Measurements from ENCODE around the gene NUP210. TPM values are rescaled to one million over a fixed set of nuclear protein-coding genes. Genes with fewer than 3 reads are reported as not detected.

The NUP210 gene
- total and polyA plus RNA-seq, 7 donors = under 0.01 to 26.4 (median 2.1) TPM

- TF ChIP-seq CTCF (IDR thresholded peaks at IDR 0.05) = no peak
- no peak for TF ChIP-seq POLR2AphosphoS5 (IDR thresholded peaks at IDR 0.05)
- no peak for TF ChIP-seq EP300 (IDR thresholded peaks at IDR 0.05)
- no peak for TF ChIP-seq POLR2A (IDR thresholded peaks at IDR 0.05)
- Histone ChIP-seq H3K36me3 (no peaks in the 10 kb centered on the region), H3K4me3 (no peak overlapping the region), H3K27ac (no peak overlapping the region), H3K4me1 (no peaks in the 10 kb centered on the region), H3K27me3 (peaks cover 0 to 8% (median 0%) of the 10 kb centered on the region in 3 donors), H3K9me3 (no peaks in the 10 kb centered on the region)
- DNase-seq = no peak
- WGBS, 2 donors = 82% methylated on average over 9 of the region's 9 CpGs
- intact Hi-C loops (cut with DNase I) = no loop called here
Observed at GRCh38 chr3:13459605-13460340, 39.7 kb upstream of the NUP210 start.

GRCh38 chr3:13457593-13457992 is 37.5 kb upstream of the NUP210 start:
- H3K9me3 ChIP-seq = no peaks in the 10 kb centered on the region
- no peak for TF ChIP-seq CTCF (IDR thresholded peaks at IDR 0.05)
- TF ChIP-seq POLR2AphosphoS5 (IDR thresholded peaks at IDR 0.05) = no peak
- TF ChIP-seq EP300 (IDR thresholded peaks at IDR 0.05) = no peak
- no peak for TF ChIP-seq POLR2A (IDR thresholded peaks at IDR 0.05)
- 73 to 80% methylated on average over 4 of the region's 4 CpGs for WGBS, 2 donors
- no peaks in the 10 kb centered on the region for H3K36me3 ChIP-seq
- intact Hi-C loops (cut with DNase I) = no loop called here
- no peak overlapping the region for H3K4me3 ChIP-seq
- peaks cover 0 to 5% (median 0%) of the 10 kb centered on the region in 3 donors for H3K27me3 ChIP-seq
- H3K27ac ChIP-seq = no peak overlapping the region
- H3K4me1 ChIP-seq = peaks cover 0 to under 1% (median under 1%) of the 10 kb centered on the region in 4 donors
- no peak for DNase-seq

GRCh38 chr3:13455644-13456043 is 35.5 kb upstream of the NUP210 start:
- no peak for TF ChIP-seq EP300 (IDR thresholded peaks at IDR 0.05)
- no peak for TF ChIP-seq CTCF (IDR thresholded peaks at IDR 0.05)
- no peak for TF ChIP-seq POLR2AphosphoS5 (IDR thresholded peaks at IDR 0.05)
- no peak for TF ChIP-seq POLR2A (IDR thresholded peaks at IDR 0.05)
- no peak overlapping the region for H3K27ac ChIP-seq
- peaks cover 0 to 3% (median 0%) of the 10 kb centered on the region in 3 donors for H3K27me3 ChIP-seq
- WGBS, 2 donors = 89% methylated on average over 6 of the region's 6 CpGs
- H3K4me3 ChIP-seq = no peak overlapping the region
- DNase-seq = no peak
- no peaks in the 10 kb centered on the region for H3K36me3 ChIP-seq
- no peaks in the 10 kb centered on the region for H3K9me3 ChIP-seq
- H3K4me1 ChIP-seq = peaks cover 0 to 12% (median 5%) of the 10 kb centered on the region in 4 donors
- intact Hi-C loops (cut with DNase I) = no loop called here

GRCh38 chr3:13452490-13453335 is 32.6 kb upstream of the NUP210 start:
- H3K36me3 ChIP-seq = no peaks in the 10 kb centered on the region
- peak overlapping the region; percentile 30 to 55 (median 52) for H3K4me3 ChIP-seq
- peak overlapping the region; percentile 75 to 84 (median 82) for H3K27ac ChIP-seq
- H3K27me3 ChIP-seq = no peaks in the 10 kb centered on the region
- 6 to 25% methylated on average over 12 of the region's 12 CpGs for WGBS, 2 donors
- H3K4me1 ChIP-seq = peaks cover 0 to 12% (median 5%) of the 10 kb centered on the region in 4 donors
- H3K9me3 ChIP-seq = no peaks in the 10 kb centered on the region
- no peak for DNase-seq
- intact Hi-C loops (cut with DNase I) = no loop called here
- no peak for TF ChIP-seq POLR2AphosphoS5 (IDR thresholded peaks at IDR 0.05)
- peak in 3 of 4 experiments; percentile 44 to 59 (median 54) for TF ChIP-seq CTCF (IDR thresholded peaks at IDR 0.05)
